Breast epithelium (tissue), 4 donors: ENCODE results near the gene CHMP1A. TPM values are rescaled to one million over a fixed set of nuclear protein-coding genes. Genes with fewer than 3 reads are reported as not detected.

Source experiments
- DNase-seq, 2 donors: peaks; one replicate each; pipeline ENCODE4 v3.0.0-alpha.2; 2019; ENCODE audit warnings: low spot score in 2 of 2
- H3K27ac ChIP-seq, 2 donors: fragments of 200-600 bp; sonication (generic) in 1 of 2; one replicate each; pipeline ENCODE4 v1.5.1; 2016 to 2019; ENCODE audit warnings: mild to moderate bottlenecking in 1 of 2
- H3K27me3 ChIP-seq, 2 donors: fragments of 200-600 bp; sonication (generic) in 1 of 2; one replicate each; pipeline versions ENCODE4 v1.5.1 to v1.6.0; 2017 to 2019; ENCODE audit warnings: control low read depth in 1 of 2, mild to moderate bottlenecking in 1 of 2
- H3K36me3 ChIP-seq: fragments of 200-600 bp; one replicate; pipeline ENCODE4 v1.5.1; 2019
- H3K4me1 ChIP-seq, 2 donors: fragments of 200-600 bp; sonication (generic); one replicate each; pipeline ENCODE4 v1.5.1; 2016 to 2019; ENCODE audit warnings: control low read depth in 1 of 2
- H3K4me3 ChIP-seq, 3 donors: fragments of 200-600 bp; sonication (generic); 1 replicate in 2 of 3; 2 replicates in 1 of 3; pipeline ENCODE4 v1.5.1; 2016 to 2019; ENCODE audit warnings: mild to moderate bottlenecking in 3 of 3, moderate library complexity in 2 of 3
- H3K9me3 ChIP-seq, 2 donors: fragments of 200-600 bp; sonication (generic) in 1 of 2; one replicate each; pipeline ENCODE4 v1.5.1; 2016 to 2019; ENCODE audit warnings: control low read depth in 1 of 2
- POLR2A ChIP-seq: fragments of 450-650 bp; IDR thresholded peaks from one replicate; pipeline ENCODE4 v1.6.1; 2016; ENCODE audit warnings: antibody characterized with exemption, mild to moderate bottlenecking, moderate library complexity
- POLR2AphosphoS5 ChIP-seq, 3 donors: sonication (generic); formaldehyde crosslinking; IDR thresholded peaks; one replicate each; pipeline ENCODE4 v1.6.1; 2017; ENCODE audit warnings: antibody characterized with exemption in 3 of 3
- intact Hi-C: fragments of 100-400 bp; cut with DNase I; formaldehyde crosslinking; loops from one replicate; pipeline ENCODE4 v1.15.1; 2023; ENCODE audit warnings: low total_unique reads
- total RNA-seq, 3 donors: library from RNA; depleted of rRNA; stranded (reverse); fragments of >200 nt; gene quantifications; one replicate each; pipeline ENCODE4 v1.1.0, GENCODE V29; 2016
- TF ChIP-seq, protein P1 (sequence below), 3 donors: fragments of 450-650 bp; IDR thresholded peaks; one replicate each; pipeline ENCODE4 v1.5.1; 2016 to 2017; ENCODE audit warnings: antibody characterized with exemption in 3 of 3, mild to moderate bottlenecking in 3 of 3, moderate library complexity in 3 of 3

Gene CHMP1A
- total RNA-seq, 3 donors from 2014 or later: 67.5 to 100.0 (median 86.2) TPM

DNA sequence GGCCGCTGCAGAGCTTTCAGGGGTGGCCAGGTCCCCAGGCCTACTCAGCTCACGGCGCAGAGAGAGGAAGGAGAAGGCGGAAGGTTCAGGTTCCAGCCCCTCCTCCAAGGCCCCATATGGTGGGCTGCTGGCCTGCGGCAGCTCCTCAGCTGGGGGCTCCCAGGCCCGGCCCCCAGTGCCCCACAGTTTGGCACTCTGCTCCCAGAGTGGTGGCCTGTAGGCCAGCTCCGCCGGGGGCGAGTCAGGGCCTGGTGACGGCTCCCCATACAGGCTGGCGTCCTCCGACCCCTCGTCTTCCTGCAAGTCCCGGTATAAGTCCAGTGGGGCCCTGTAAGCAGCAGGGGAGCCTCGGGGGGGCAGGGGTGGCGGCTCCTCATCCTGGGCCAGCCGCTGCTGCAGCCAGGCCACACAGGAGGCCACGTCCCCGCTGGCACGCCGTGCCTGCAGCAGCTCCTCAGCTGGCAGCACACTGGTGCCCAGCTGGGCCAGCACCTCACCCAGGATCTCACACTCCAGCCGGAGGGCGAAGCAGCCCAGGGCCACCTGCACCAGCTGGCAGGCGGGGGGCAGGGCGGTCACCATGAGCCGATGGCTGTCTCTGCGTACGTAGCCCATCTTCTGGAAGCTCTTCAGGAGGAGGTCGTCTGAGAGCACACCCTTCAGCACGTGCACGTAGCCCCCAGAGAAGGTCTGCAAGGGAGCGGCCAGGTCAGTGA, 40.3 kb upstream of the CHMP1A start:
- Histone ChIP-seq H3K4me3 (no peak overlapping the region), H3K36me3 (no peaks in the 10 kb centered on the region), H3K9me3 (no peaks in the 10 kb centered on the region), H3K27ac (no peak overlapping the region), H3K4me1 (no peaks in the 10 kb centered on the region), H3K27me3 (no peaks in the 10 kb centered on the region)
- no peak for DNase-seq
- intact Hi-C loops: no loop called here
- TF ChIP-seq, protein P1, sequence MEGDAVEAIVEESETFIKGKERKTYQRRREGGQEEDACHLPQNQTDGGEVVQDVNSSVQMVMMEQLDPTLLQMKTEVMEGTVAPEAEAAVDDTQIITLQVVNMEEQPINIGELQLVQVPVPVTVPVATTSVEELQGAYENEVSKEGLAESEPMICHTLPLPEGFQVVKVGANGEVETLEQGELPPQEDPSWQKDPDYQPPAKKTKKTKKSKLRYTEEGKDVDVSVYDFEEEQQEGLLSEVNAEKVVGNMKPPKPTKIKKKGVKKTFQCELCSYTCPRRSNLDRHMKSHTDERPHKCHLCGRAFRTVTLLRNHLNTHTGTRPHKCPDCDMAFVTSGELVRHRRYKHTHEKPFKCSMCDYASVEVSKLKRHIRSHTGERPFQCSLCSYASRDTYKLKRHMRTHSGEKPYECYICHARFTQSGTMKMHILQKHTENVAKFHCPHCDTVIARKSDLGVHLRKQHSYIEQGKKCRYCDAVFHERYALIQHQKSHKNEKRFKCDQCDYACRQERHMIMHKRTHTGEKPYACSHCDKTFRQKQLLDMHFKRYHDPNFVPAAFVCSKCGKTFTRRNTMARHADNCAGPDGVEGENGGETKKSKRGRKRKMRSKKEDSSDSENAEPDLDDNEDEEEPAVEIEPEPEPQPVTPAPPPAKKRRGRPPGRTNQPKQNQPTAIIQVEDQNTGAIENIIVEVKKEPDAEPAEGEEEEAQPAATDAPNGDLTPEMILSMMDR (IDR thresholded peaks at IDR 0.05): no peak
- no peak for TF ChIP-seq POLR2AphosphoS5 (IDR thresholded peaks at IDR 0.05)
- no peak for TF ChIP-seq POLR2A

DNA sequence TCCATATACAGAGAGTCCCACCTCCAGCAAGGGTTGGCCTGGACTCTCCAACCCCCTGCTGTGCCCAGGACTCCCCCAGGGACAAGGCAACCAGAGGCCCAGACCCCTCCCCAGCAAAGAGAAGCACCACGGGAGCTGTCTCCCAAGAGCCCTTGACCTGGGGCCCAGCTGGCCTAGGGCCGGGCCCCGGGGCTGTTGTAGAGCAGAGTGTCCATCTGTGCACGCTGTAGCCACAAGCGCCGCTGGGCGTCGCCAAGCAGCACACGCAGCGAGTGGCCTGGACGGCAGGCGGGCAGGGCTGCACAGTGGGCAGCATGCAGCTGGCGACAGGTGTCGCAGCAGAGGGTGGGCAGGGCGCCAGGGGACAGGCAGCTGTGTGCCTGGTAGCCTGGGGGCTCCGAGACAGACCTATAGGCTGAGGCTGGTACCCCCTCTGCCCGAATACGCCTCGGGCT, 39.7 kb upstream of the CHMP1A start:
- no peak overlapping the region for H3K4me3 ChIP-seq
- intact Hi-C loops: no loop called here
- no peaks in the 10 kb centered on the region for H3K27me3 ChIP-seq
- no peaks in the 10 kb centered on the region for H3K4me1 ChIP-seq
- H3K27ac ChIP-seq: no peak overlapping the region
- H3K9me3 ChIP-seq: no peaks in the 10 kb centered on the region
- DNase-seq: no peak
- no peaks in the 10 kb centered on the region for H3K36me3 ChIP-seq
- no peak for TF ChIP-seq POLR2AphosphoS5 (IDR thresholded peaks at IDR 0.05)
- TF ChIP-seq, protein P1 (IDR thresholded peaks at IDR 0.05): no peak
- no peak for TF ChIP-seq POLR2A

DNA sequence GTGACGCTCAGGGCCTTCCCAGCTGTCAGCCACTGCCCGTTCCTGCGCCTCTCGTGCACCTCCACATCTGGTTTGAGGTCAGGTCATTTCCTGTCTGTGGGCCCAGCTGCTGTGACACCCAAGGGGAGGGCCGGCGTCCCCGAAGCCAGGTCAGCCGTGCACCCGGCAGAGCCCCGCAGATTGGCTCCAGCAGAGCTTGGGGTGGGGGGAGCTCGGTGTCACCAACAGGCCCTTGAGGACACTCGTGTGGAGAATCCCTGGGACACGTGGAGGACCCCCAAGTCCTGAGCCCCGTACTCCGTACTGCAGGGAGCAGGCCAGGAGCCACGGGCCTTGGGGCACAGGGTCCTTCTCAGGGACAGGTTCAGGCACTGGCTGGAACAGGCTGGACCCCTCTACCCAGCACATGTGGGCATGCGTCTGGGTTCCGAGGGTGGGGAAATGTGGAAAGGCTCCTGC, 39.2 kb upstream of the CHMP1A start:
- no peak for DNase-seq
- H3K4me1 ChIP-seq: no peaks in the 10 kb centered on the region
- H3K36me3 ChIP-seq: no peaks in the 10 kb centered on the region
- H3K9me3 ChIP-seq: no peaks in the 10 kb centered on the region
- no peak overlapping the region for H3K27ac ChIP-seq
- TF ChIP-seq, protein P1 (IDR thresholded peaks at IDR 0.05): no peak
- TF ChIP-seq POLR2A (no peak), POLR2AphosphoS5 (IDR thresholded peaks at IDR 0.05) (no peak)
- intact Hi-C loops: no loop called here
- H3K27me3 ChIP-seq: no peaks in the 10 kb centered on the region
- H3K4me3 ChIP-seq: no peak overlapping the region

DNA sequence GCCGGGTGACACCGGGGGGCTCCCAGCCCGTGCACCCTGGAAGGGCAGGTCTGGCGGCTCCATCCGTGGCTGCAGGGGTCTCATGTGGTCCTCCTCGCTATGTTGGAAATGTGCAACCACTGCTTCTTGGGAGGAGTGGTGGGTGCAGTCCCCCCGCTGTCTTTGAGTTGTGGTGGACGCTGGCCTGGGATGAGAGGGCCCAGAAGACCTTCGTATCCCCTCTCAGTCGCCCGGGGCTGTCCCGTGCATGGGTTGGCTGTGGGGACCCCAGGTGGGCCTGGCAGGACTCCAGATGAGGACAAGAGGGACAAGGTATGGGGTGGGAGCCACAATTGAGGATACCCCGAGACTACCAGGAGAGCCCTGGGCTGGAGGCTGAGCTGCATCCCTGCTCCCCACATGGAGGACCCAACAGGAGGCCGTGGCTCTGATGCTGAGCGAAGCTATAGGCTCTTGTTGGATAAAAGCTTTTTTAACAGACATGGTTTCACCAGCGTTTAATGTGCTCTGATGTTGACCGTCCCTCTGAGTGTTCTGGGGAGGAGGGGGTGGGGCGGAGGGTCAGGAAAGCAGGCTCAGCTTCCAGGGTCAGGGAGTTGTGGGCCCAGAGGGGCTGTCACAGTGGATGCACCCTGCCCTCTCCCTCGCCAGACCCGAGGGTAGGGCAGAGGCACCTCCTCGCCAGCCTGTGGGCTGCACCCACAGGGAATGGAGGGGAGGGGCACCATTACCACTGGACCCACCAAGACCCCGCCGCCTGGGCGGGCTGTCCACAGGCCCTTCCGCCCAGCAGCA, 38.6 kb upstream of the CHMP1A start:
- no peaks in the 10 kb centered on the region for H3K4me1 ChIP-seq
- DNase-seq: no peak
- intact Hi-C loops: no loop called here
- no peak overlapping the region for H3K4me3 ChIP-seq
- H3K27ac ChIP-seq: no peak overlapping the region
- H3K36me3 ChIP-seq: no peaks in the 10 kb centered on the region
- H3K27me3 ChIP-seq: no peaks in the 10 kb centered on the region
- TF ChIP-seq POLR2AphosphoS5 (IDR thresholded peaks at IDR 0.05) (no peak), POLR2A (no peak)
- TF ChIP-seq, protein P1 (IDR thresholded peaks at IDR 0.05): no peak
- no peaks in the 10 kb centered on the region for H3K9me3 ChIP-seq
